GM21737 (cell line): ENCODE measurements around the gene ASPRV1.

ENCODE experiments used
- ATAC-seq: cut with Tn5 transposase; IDR thresholded peaks from one replicate; pipeline ENCODE4 v1.9.1; 2021; ENCODE audit warnings: mild to moderate bottlenecking, moderate library complexity; ENCODE audit not compliant: unreplicated experiment

The ASPRV1 gene

GRCh38 chr2:69914164-69914949 lies 47.1 kb downstream of the ASPRV1 start:
- peak; percentile 87 for ATAC-seq

DNA sequence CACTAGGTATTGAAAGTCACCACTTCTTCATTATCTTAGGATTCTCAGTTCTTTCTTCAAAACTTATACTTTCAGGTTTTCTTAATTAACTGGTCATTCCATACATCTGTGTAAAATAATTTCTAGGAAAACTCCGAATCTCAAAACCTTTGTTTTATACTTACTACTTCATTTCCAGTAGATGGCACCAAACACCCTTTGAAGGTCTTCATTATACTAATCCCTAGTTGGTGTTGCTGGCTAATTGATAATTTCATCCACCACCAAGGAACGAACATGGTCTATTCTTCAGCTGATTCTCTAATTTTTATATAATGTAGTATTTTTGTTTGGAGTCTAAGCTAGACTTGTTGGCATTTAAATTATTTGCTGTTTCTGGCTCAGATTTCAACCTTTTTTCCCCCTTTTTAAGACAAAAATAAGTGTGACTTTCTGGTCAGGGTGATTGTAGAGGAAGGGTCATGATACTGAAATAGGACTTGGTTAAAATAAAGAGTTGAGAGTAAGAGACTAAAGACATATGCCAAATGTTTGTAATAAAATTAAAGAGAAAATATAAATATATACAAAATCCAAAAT lies 49.4 kb downstream of the ASPRV1 start:
- ATAC-seq: no peak
